SK-N-SH (cell line): ENCODE results near the gene EXOC3. TPM values are rescaled to one million over a fixed set of nuclear protein-coding genes. Genes with fewer than 3 reads are reported as not detected.

Experiments
- CTCF ChIA-PET: fragments of 300-600, 350-600 bp; formaldehyde crosslinking; extraction: SDS; loops from one replicate; lab custom pipeline; 2021; lab: Yijun Ruan, JAX
- POLR2A ChIA-PET: fragments of 350-600 bp; sonication (Branson Sonifier 250); formaldehyde crosslinking; extraction: SDS; loops from one replicate; lab custom pipeline; 2020; ENCODE audit warnings: antibody characterized with exemption, inconsistent platforms; lab: Yijun Ruan, JAX
- DNase-seq: peaks from one replicate; pipeline ENCODE4 v3.0.0; 2012
- H2AFZ ChIP-seq: fragments of 200-600 bp; sonication (generic); 2 replicates; pipeline ENCODE4 v1.8.1; 2016; ENCODE audit warnings: antibody characterized with exemption, mild to moderate bottlenecking, low read depth
- H3F3A ChIP-seq: fragments of 200-600 bp; sonication (generic); replicated peaks from 2 replicates; pipeline ENCODE3; 2016; ENCODE audit warnings: antibody characterized with exemption, mild to moderate bottlenecking; ENCODE audit not compliant: insufficient read depth
- H3K27ac ChIP-seq, 2 experiments: fragments of 200-500 bp in 1 of 2; fragments of 200-600 bp in 1 of 2; sonication (Bioruptor generic) in 1 of 2; sonication (generic), shearing (Covaris generic) in 1 of 2; 2 replicates each; pipeline versions ENCODE4 v1.5.1 to v1.6.1; 2014 to 2016; ENCODE audit warnings: low read depth in 2 of 2, inconsistent platforms in 1 of 2, low read length in 1 of 2, mild to moderate bottlenecking in 1 of 2, mixed read lengths in 1 of 2
- H3K27me3 ChIP-seq: fragments of 200-600 bp; sonication (generic), shearing (Covaris generic); 2 replicates; pipeline ENCODE4 v1.6.1; 2016; ENCODE audit warnings: mixed run types; ENCODE audit not compliant: insufficient read depth
- H3K36me3 ChIP-seq, 2 experiments: fragments of 200-500 bp in 1 of 2; fragments of 200-600 bp in 1 of 2; sonication (Bioruptor generic) in 1 of 2; sonication (generic) in 1 of 2; replicated peaks in 1 of 2; 2 replicates each; pipeline versions ENCODE3 to v1.5.1; 2014 to 2016; ENCODE audit warnings: low read length in 1 of 2, mild to moderate bottlenecking in 1 of 2; ENCODE audit not compliant: insufficient read depth in 2 of 2, control insufficient read depth in 1 of 2
- H3K4me1 ChIP-seq, 2 experiments: fragments of 200-500 bp in 1 of 2; fragments of 200-600 bp in 1 of 2; sonication (Bioruptor generic) in 1 of 2; sonication (generic), shearing (Covaris generic) in 1 of 2; 2 replicates each; pipeline versions ENCODE4 v1.5.1 to v1.6.1; 2014 to 2016; ENCODE audit warnings: low read depth in 1 of 2, low read length in 1 of 2, mixed run types in 1 of 2; ENCODE audit not compliant: insufficient read depth in 2 of 2, control insufficient read depth in 1 of 2
- H3K4me2 ChIP-seq: fragments of 200-600 bp; sonication (generic), shearing (Covaris generic); 2 replicates; pipeline ENCODE4 v1.6.1; 2017; ENCODE audit warnings: mixed run types
- H3K4me3 ChIP-seq, 2 experiments: fragments of 200-500 bp in 1 of 2; fragments of 200-600 bp in 1 of 2; sonication (Bioruptor generic) in 1 of 2; sonication (generic), shearing (Covaris generic) in 1 of 2; 2 replicates each; pipeline versions ENCODE4 v1.5.1 to v1.8.1; 2014 to 2016; ENCODE audit warnings: low read depth in 2 of 2, inconsistent platforms in 1 of 2, low read length in 1 of 2, mild to moderate bottlenecking in 1 of 2, mixed read lengths in 1 of 2, moderate library complexity in 1 of 2
- H3K79me2 ChIP-seq: fragments of 200-600 bp; sonication (generic); 2 replicates; pipeline ENCODE4 v1.8.1; 2017; ENCODE audit warnings: mild to moderate bottlenecking; ENCODE audit not compliant: insufficient read depth
- H3K9ac ChIP-seq: fragments of 200-600 bp; sonication (generic); 2 replicates; pipeline ENCODE4 v1.6.1; 2017; ENCODE audit warnings: mixed run types
- H3K9me2 ChIP-seq: fragments of 200-600 bp; sonication (generic); 2 replicates; pipeline ENCODE4 v1.6.1; 2017; ENCODE audit warnings: mixed run types
- H3K9me3 ChIP-seq: fragments of 200-600 bp; sonication (generic); 2 replicates; pipeline ENCODE4 v1.6.1; 2017; ENCODE audit warnings: mixed run types, mild to moderate bottlenecking, moderate library complexity
- H4K20me1 ChIP-seq: fragments of 200-600 bp; sonication (generic); 2 replicates; pipeline ENCODE4 v1.6.1; 2017; ENCODE audit warnings: mild to moderate bottlenecking, mixed run types; ENCODE audit not compliant: insufficient read depth
- EP300 ChIP-seq, 2 experiments: IDR thresholded peaks; 2 replicates each; pipeline versions ENCODE4 v1.4.0 to v1.6.1; 2012; ENCODE audit warnings: borderline replicate concordance in 1 of 2, low read depth in 1 of 2, low read length in 1 of 2
- FOSL2 ChIP-seq: IDR thresholded peaks from 2 replicates; pipeline ENCODE4 v1.4.0; 2012; ENCODE audit warnings: low read depth, mild to moderate bottlenecking, moderate library complexity, borderline replicate concordance
- FOXJ3 ChIP-seq: sonication (generic); formaldehyde crosslinking; IDR thresholded peaks from 2 replicates; pipeline ENCODE4 v1.5.1; 2020; ENCODE audit warnings: mild to moderate bottlenecking, missing genetic modification reagents
- GABPA ChIP-seq: IDR thresholded peaks from 2 replicates; pipeline ENCODE4 v1.4.0; 2012; ENCODE audit warnings: low read depth, mild to moderate bottlenecking
- JUND ChIP-seq: IDR thresholded peaks from 2 replicates; pipeline ENCODE4 v1.4.0; 2012
- MXI1 ChIP-seq: IDR thresholded peaks from 2 replicates; pipeline ENCODE4 v1.6.1; 2012; ENCODE audit warnings: mild to moderate bottlenecking, low read depth, low read length, improper control_type of control experiment
- NFIC ChIP-seq: IDR thresholded peaks from 2 replicates; pipeline ENCODE4 v1.4.0; 2012; ENCODE audit warnings: borderline replicate concordance
- NRF1 ChIP-seq: IDR thresholded peaks from 2 replicates; pipeline ENCODE4 v1.6.1; 2012; ENCODE audit warnings: low read depth, mild to moderate bottlenecking, low read length
- RAD21 ChIP-seq: IDR thresholded peaks from 2 replicates; pipeline ENCODE4 v1.6.1; 2012; ENCODE audit warnings: mild to moderate bottlenecking, low read length
- RCOR1 ChIP-seq: fragments of 150-350 bp; IDR thresholded peaks from 2 replicates; pipeline ENCODE4 v1.6.1; 2017; ENCODE audit warnings: antibody characterized with exemption, low read length
- RXRA ChIP-seq: IDR thresholded peaks from 2 replicates; pipeline ENCODE4 v1.4.0; 2012; ENCODE audit warnings: low read depth, mild to moderate bottlenecking, borderline replicate concordance
- SIN3A ChIP-seq: IDR thresholded peaks from 2 replicates; pipeline ENCODE4 v1.6.1; 2012; ENCODE audit warnings: low read depth, mild to moderate bottlenecking, low read length, moderate library complexity, borderline replicate concordance
- SMC3 ChIP-seq: IDR thresholded peaks from 2 replicates; pipeline ENCODE4 v1.6.1; 2012; ENCODE audit warnings: low read depth, low read length, improper control_type of control experiment
- TAF1 ChIP-seq: IDR thresholded peaks from 2 replicates; pipeline ENCODE4 v1.6.1; 2012; ENCODE audit warnings: low read depth, mild to moderate bottlenecking, low read length, moderate library complexity, borderline replicate concordance
- TCF12 ChIP-seq: IDR thresholded peaks from 2 replicates; pipeline ENCODE4 v1.4.0; 2012
- TEAD4 ChIP-seq: IDR thresholded peaks from 2 replicates; pipeline ENCODE4 v1.4.0; 2012; ENCODE audit warnings: mild to moderate bottlenecking, borderline replicate concordance; ENCODE audit not compliant: insufficient read depth
- YY1 ChIP-seq: IDR thresholded peaks from 2 replicates; pipeline ENCODE4 v1.4.0; 2012; ENCODE audit warnings: low read depth, mild to moderate bottlenecking
- WGBS: methylation state at CpG from one replicate; pipeline ENCODE4 v1.1.6; 2017; ENCODE audit warnings: low lambda C conversion rate; 5-methylcytosine and 5-hydroxymethylcytosine counted together
- polyA plus RNA-seq, 3 experiments: library from polyadenylated mRNA; depleted of rRNA; stranded (reverse); fragments of >200 nt; gene quantifications; 2 replicates each; pipeline ENCODE4 v1.2.3, GENCODE V29; 2012
- TF ChIP-seq, protein P1 (sequence below): IDR thresholded peaks from 2 replicates; pipeline ENCODE4; 2012
- TF ChIP-seq, protein P2 (sequence below): IDR thresholded peaks from 2 replicates; pipeline ENCODE4 v1.4.0; 2012; ENCODE audit warnings: low read depth, borderline replicate concordance
- TF ChIP-seq, protein P3 (sequence below): IDR thresholded peaks from 2 replicates; pipeline ENCODE4 v1.4.0; 2012; ENCODE audit warnings: low read depth
- TF ChIP-seq, protein P4 (sequence below): IDR thresholded peaks from 2 replicates; pipeline ENCODE4 v1.4.0; 2012; ENCODE audit warnings: low read depth, borderline replicate concordance
- TF ChIP-seq, protein P5 (sequence below): IDR thresholded peaks from 2 replicates; pipeline ENCODE4 v1.6.1; 2012; ENCODE audit warnings: mild to moderate bottlenecking, low read depth, low read length, moderate library complexity

The EXOC3 gene
- polyA plus RNA-seq, 1 of the 3 experiments (the other 2 are of a cell fraction) = 25.7 TPM

DNA sequence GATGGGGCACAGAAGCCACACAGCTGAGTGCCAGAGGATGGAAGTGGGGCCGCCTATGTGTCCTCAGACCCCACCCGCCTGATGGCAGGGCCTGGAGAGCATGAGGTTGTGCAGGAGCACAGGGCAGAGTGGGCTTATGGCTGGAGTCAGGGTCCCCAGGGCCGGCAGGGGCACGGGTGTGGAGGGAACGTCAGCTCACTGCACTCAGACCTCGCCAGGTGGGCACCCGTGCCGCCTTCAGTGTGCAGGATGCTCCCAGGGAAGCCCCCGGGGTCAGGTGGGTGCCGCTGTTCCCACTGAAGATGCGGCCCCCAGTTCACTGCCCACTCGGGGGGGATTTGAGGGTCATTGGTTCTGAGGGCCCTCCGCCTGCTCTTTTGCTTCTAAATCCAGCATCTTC is 34.9 kb downstream of the EXOC3 start:
- CTCF ChIA-PET = no interaction called here
- Histone ChIP-seq H4K20me1 (peaks cover 6% of the 10 kb centered on the region), H3K4me1 (peaks cover 0 to 5% of the 10 kb centered on the region in 2 experiments; a peak in 1 of 4 replicates), H3K9me2 (no peaks in the 10 kb centered on the region), H3K27ac (no peak overlapping the region), H3K36me3 (no peaks in the 10 kb centered on the region), H3K27me3 (no peaks in the 10 kb centered on the region), H3K4me2 (no peak overlapping the region), H3K9me3 (no peaks in the 10 kb centered on the region), H3K79me2 (no peaks in the 10 kb centered on the region), H3K9ac (no peak overlapping the region), H3F3A (no peaks in the 10 kb centered on the region), H2AFZ (no peak overlapping the region), H3K4me3 (no peak overlapping the region)
- no peak for DNase-seq
- TF ChIP-seq NFIC = no peak
- TF ChIP-seq, protein P1, sequence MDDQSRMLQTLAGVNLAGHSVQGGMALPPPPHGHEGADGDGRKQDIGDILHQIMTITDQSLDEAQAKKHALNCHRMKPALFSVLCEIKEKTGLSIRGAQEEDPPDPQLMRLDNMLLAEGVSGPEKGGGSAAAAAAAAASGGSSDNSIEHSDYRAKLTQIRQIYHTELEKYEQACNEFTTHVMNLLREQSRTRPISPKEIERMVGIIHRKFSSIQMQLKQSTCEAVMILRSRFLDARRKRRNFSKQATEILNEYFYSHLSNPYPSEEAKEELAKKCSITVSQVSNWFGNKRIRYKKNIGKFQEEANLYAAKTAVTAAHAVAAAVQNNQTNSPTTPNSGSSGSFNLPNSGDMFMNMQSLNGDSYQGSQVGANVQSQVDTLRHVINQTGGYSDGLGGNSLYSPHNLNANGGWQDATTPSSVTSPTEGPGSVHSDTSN = no peak
- TF ChIP-seq RCOR1 = no peak
- TF ChIP-seq JUND = no peak
- no peak for TF ChIP-seq SMC3
- TF ChIP-seq, protein P2, sequence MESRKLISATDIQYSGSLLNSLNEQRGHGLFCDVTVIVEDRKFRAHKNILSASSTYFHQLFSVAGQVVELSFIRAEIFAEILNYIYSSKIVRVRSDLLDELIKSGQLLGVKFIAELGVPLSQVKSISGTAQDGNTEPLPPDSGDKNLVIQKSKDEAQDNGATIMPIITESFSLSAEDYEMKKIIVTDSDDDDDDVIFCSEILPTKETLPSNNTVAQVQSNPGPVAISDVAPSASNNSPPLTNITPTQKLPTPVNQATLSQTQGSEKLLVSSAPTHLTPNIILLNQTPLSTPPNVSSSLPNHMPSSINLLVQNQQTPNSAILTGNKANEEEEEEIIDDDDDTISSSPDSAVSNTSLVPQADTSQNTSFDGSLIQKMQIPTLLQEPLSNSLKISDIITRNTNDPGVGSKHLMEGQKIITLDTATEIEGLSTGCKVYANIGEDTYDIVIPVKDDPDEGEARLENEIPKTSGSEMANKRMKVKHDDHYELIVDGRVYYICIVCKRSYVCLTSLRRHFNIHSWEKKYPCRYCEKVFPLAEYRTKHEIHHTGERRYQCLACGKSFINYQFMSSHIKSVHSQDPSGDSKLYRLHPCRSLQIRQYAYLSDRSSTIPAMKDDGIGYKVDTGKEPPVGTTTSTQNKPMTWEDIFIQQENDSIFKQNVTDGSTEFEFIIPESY = no peak
- no peak for TF ChIP-seq FOSL2
- TF ChIP-seq TCF12 = no peak
- no peak for TF ChIP-seq FOXJ3
- TF ChIP-seq GABPA = no peak
- TF ChIP-seq EP300 (IDR thresholded peaks at IDR 0.05; ENCODE audit: borderline replicate concordance in 1 of 2, low read depth in 1 of 2, low read length in 1 of 2) = no peak
- WGBS = 31% methylated on average over 4 of the region's 13 CpGs
- POLR2A ChIA-PET = no interaction called here

DNA sequence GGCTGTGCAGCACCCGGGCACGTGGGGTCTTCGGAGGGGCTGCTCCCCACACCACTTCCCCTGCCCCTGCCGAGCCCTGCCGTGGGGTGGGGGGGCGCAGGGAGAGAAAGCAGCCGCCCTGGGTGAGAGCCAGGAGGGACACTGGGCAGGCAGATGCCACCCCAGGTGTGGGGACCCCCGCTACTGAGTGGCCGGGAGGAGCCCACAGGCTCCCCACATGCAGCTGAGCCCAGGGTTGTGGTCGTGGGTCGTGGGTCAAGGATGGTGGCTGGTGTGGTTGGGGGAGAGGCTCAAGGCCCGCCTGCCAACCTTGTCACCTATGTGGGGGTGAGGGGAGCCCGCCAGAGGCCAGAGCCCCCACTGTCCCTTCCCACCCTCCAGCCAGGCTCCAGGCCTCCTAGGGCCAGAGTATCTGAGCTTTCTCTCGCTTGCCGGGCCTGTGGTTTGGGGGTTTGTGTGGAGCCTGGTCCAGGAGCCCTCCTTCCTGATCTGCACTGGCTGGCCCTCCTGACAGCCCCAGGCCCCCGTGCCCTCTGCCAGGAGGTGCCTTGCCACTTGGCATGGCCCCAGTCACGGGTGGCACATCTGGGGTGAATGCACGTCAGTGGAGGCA is 35.5 kb downstream of the EXOC3 start:
- WGBS = 69% methylated on average over 8 of the region's 18 CpGs
- no peak overlapping the region for H3K9ac ChIP-seq
- no peaks in the 10 kb centered on the region for H3K9me2 ChIP-seq
- no peaks in the 10 kb centered on the region for H3K27me3 ChIP-seq
- no peak overlapping the region for H2AFZ ChIP-seq
- H3K4me1 ChIP-seq = peaks cover 0 to 5% of the 10 kb centered on the region in 2 experiments; a peak in 1 of 4 replicates
- ChIA-PET POLR2A (no interaction called here), CTCF (interaction anchor here (1.2 kb wide), 1 partner anchor 32 kb away, joined by 3 read pairs; no protein-coding TSS in a partner anchor)
- no peaks in the 10 kb centered on the region for H3K79me2 ChIP-seq
- H3K36me3 ChIP-seq = no peaks in the 10 kb centered on the region
- H3K4me3 ChIP-seq = no peak overlapping the region
- H3K4me2 ChIP-seq = no peak overlapping the region
- no peaks in the 10 kb centered on the region for H3F3A ChIP-seq
- no peak overlapping the region for H3K27ac ChIP-seq
- peaks cover 6% of the 10 kb centered on the region for H4K20me1 ChIP-seq
- no peaks in the 10 kb centered on the region for H3K9me3 ChIP-seq
- DNase-seq = no peak
- TF ChIP-seq SIN3A (no peak), TAF1 (no peak), YY1 (no peak), NRF1 (no peak), GABPA (no peak), TEAD4 (no peak), MXI1 (no peak), RXRA (no peak), RAD21 (no peak)
- TF ChIP-seq, protein P3, sequence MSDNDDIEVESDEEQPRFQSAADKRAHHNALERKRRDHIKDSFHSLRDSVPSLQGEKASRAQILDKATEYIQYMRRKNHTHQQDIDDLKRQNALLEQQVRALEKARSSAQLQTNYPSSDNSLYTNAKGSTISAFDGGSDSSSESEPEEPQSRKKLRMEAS = no peak
- TF ChIP-seq, protein P4, sequence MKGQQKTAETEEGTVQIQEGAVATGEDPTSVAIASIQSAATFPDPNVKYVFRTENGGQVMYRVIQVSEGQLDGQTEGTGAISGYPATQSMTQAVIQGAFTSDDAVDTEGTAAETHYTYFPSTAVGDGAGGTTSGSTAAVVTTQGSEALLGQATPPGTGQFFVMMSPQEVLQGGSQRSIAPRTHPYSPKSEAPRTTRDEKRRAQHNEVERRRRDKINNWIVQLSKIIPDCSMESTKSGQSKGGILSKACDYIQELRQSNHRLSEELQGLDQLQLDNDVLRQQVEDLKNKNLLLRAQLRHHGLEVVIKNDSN = no peak
- TF ChIP-seq, protein P5, sequence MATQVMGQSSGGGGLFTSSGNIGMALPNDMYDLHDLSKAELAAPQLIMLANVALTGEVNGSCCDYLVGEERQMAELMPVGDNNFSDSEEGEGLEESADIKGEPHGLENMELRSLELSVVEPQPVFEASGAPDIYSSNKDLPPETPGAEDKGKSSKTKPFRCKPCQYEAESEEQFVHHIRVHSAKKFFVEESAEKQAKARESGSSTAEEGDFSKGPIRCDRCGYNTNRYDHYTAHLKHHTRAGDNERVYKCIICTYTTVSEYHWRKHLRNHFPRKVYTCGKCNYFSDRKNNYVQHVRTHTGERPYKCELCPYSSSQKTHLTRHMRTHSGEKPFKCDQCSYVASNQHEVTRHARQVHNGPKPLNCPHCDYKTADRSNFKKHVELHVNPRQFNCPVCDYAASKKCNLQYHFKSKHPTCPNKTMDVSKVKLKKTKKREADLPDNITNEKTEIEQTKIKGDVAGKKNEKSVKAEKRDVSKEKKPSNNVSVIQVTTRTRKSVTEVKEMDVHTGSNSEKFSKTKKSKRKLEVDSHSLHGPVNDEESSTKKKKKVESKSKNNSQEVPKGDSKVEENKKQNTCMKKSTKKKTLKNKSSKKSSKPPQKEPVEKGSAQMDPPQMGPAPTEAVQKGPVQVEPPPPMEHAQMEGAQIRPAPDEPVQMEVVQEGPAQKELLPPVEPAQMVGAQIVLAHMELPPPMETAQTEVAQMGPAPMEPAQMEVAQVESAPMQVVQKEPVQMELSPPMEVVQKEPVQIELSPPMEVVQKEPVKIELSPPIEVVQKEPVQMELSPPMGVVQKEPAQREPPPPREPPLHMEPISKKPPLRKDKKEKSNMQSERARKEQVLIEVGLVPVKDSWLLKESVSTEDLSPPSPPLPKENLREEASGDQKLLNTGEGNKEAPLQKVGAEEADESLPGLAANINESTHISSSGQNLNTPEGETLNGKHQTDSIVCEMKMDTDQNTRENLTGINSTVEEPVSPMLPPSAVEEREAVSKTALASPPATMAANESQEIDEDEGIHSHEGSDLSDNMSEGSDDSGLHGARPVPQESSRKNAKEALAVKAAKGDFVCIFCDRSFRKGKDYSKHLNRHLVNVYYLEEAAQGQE = no peak
